Memory B cell (primary cell): ENCODE results near the gene PCBD1.

Experiments used
- ATAC-seq: fragments of 150-1000 bp; cut with Tn5 transposase; 2 replicates; pipeline ENCODE4 v1.10.0; 2021; ENCODE audit warnings: low read depth, mild to moderate bottlenecking, moderate library complexity
- DNase-seq, 2 donors: peaks; one replicate each; pipeline ENCODE4 v3.0.0; 2022; ENCODE audit warnings: low spot score in 2 of 2
- H3K27ac Mint-ChIP-seq: one replicate; pipeline ENCODE4 v1.8.0; 2022; ENCODE audit warnings: mild to moderate bottlenecking, moderate library complexity, mixed read lengths
- H3K27me3 Mint-ChIP-seq: one replicate; pipeline ENCODE4 v1.8.0; 2022; ENCODE audit warnings: mixed read lengths
- H3K36me3 Mint-ChIP-seq: one replicate; pipeline ENCODE4 v1.8.0; 2022; ENCODE audit warnings: mild to moderate bottlenecking, mixed read lengths
- H3K4me1 Mint-ChIP-seq: one replicate; pipeline ENCODE4 v1.8.0; 2022; ENCODE audit warnings: mixed read lengths
- H3K4me3 Mint-ChIP-seq: one replicate; pipeline ENCODE4 v1.8.0; 2022; ENCODE audit warnings: mild to moderate bottlenecking, moderate library complexity, mixed read lengths
- H3K9me3 Mint-ChIP-seq: one replicate; pipeline ENCODE4 v1.8.0; 2022; ENCODE audit warnings: mixed read lengths

Gene PCBD1

GRCh38 chr10:70912556-70912955 is 24.2 kb upstream of the PCBD1 start:
- no peaks in the 10 kb centered on the region for H3K4me1 Mint-ChIP-seq
- no peak overlapping the region for H3K27ac Mint-ChIP-seq
- H3K4me3 Mint-ChIP-seq = no peak overlapping the region
- H3K27me3 Mint-ChIP-seq = peaks cover 15% of the 10 kb centered on the region
- DNase-seq (no peak), ATAC-seq (no peak)
- peaks cover 2% of the 10 kb centered on the region for H3K36me3 Mint-ChIP-seq
- peaks cover 4% of the 10 kb centered on the region for H3K9me3 Mint-ChIP-seq

GRCh38 chr10:70911386-70911785 is 23.0 kb upstream of the PCBD1 start:
- Mint-ChIP-seq H3K4me3 (no peak overlapping the region), H3K27ac (no peak overlapping the region), H3K36me3 (peaks cover 2% of the 10 kb centered on the region), H3K27me3 (peaks cover 15% of the 10 kb centered on the region), H3K9me3 (peaks cover 4% of the 10 kb centered on the region), H3K4me1 (no peaks in the 10 kb centered on the region)
- ATAC-seq = no peak
- no peak for DNase-seq

GRCh38 chr10:70910486-70911341 is 22.3 kb upstream of the PCBD1 start:
- Mint-ChIP-seq H3K36me3 (peaks cover 2% of the 10 kb centered on the region), H3K9me3 (peaks cover 4% of the 10 kb centered on the region), H3K4me3 (no peak overlapping the region), H3K4me1 (no peaks in the 10 kb centered on the region), H3K27ac (no peak overlapping the region), H3K27me3 (peaks cover 14% of the 10 kb centered on the region)
- ATAC-seq (no peak), DNase-seq (no peak)

- Mint-ChIP-seq H3K4me1 (no peaks in the 10 kb centered on the region), H3K9me3 (peaks cover 4% of the 10 kb centered on the region), H3K27ac (no peak overlapping the region), H3K36me3 (peaks cover 2% of the 10 kb centered on the region), H3K27me3 (peaks cover 14% of the 10 kb centered on the region), H3K4me3 (no peak overlapping the region)
- DNase-seq = no peak
- ATAC-seq = no peak
Observed at GRCh38 chr10:70909326-70909935, 21.1 kb upstream of the PCBD1 start.

- DNase-seq = no peak
- no peak overlapping the region for H3K4me3 Mint-ChIP-seq
- H3K27ac Mint-ChIP-seq = no peak overlapping the region
- peaks cover 4% of the 10 kb centered on the region for H3K9me3 Mint-ChIP-seq
- no peaks in the 10 kb centered on the region for H3K4me1 Mint-ChIP-seq
- H3K36me3 Mint-ChIP-seq = peaks cover 2% of the 10 kb centered on the region
- H3K27me3 Mint-ChIP-seq = peaks cover 14% of the 10 kb centered on the region
- ATAC-seq = no peak
Observed at GRCh38 chr10:70908406-70909296, 20.3 kb upstream of the PCBD1 start.

GRCh38 chr10:70907637-70908405 is 19.5 kb upstream of the PCBD1 start:
- H3K4me3 Mint-ChIP-seq = no peak overlapping the region
- H3K36me3 Mint-ChIP-seq = no peaks in the 10 kb centered on the region
- H3K9me3 Mint-ChIP-seq = peaks cover 2% of the 10 kb centered on the region
- DNase-seq (no peak), ATAC-seq (no peak)
- H3K27me3 Mint-ChIP-seq = peaks cover 14% of the 10 kb centered on the region
- H3K4me1 Mint-ChIP-seq = no peaks in the 10 kb centered on the region
- H3K27ac Mint-ChIP-seq = no peak overlapping the region

GRCh38 chr10:70906953-70907636 is 18.7 kb upstream of the PCBD1 start:
- Mint-ChIP-seq H3K4me3 (no peak overlapping the region), H3K4me1 (no peaks in the 10 kb centered on the region), H3K27ac (no peak overlapping the region), H3K36me3 (no peaks in the 10 kb centered on the region), H3K9me3 (peaks cover 2% of the 10 kb centered on the region), H3K27me3 (peaks cover 14% of the 10 kb centered on the region)
- DNase-seq = no peak
- no peak for ATAC-seq

- Mint-ChIP-seq H3K9me3 (no peaks in the 10 kb centered on the region), H3K27me3 (peaks cover 14% of the 10 kb centered on the region), H3K4me1 (no peaks in the 10 kb centered on the region), H3K36me3 (no peaks in the 10 kb centered on the region), H3K4me3 (no peak overlapping the region), H3K27ac (no peak overlapping the region)
- DNase-seq (no peak), ATAC-seq (no peak)
Observed at GRCh38 chr10:70906031-70906783, 17.8 kb upstream of the PCBD1 start.

- Mint-ChIP-seq H3K4me3 (no peak overlapping the region), H3K36me3 (no peaks in the 10 kb centered on the region), H3K9me3 (no peaks in the 10 kb centered on the region), H3K27ac (no peak overlapping the region), H3K4me1 (no peaks in the 10 kb centered on the region), H3K27me3 (peaks cover 14% of the 10 kb centered on the region)
- ATAC-seq (no peak), DNase-seq (no peak)
Observed at GRCh38 chr10:70905071-70906021, 17.0 kb upstream of the PCBD1 start.

- DNase-seq = no peak
- Mint-ChIP-seq H3K4me1 (no peaks in the 10 kb centered on the region), H3K36me3 (no peaks in the 10 kb centered on the region), H3K4me3 (no peak overlapping the region), H3K9me3 (no peaks in the 10 kb centered on the region), H3K27me3 (peaks cover 11% of the 10 kb centered on the region), H3K27ac (no peak overlapping the region)
- ATAC-seq = no peak
Observed at GRCh38 chr10:70903262-70903921, 15.0 kb upstream of the PCBD1 start.

GRCh38 chr10:70902661-70903261 is 14.4 kb upstream of the PCBD1 start:
- H3K4me1 Mint-ChIP-seq = no peaks in the 10 kb centered on the region
- no peak for ATAC-seq
- H3K36me3 Mint-ChIP-seq = no peaks in the 10 kb centered on the region
- H3K27ac Mint-ChIP-seq = no peak overlapping the region
- peaks cover 7% of the 10 kb centered on the region for H3K27me3 Mint-ChIP-seq
- H3K4me3 Mint-ChIP-seq = no peak overlapping the region
- DNase-seq = no peak
- H3K9me3 Mint-ChIP-seq = no peaks in the 10 kb centered on the region
